Loucy (cell line): ENCODE results near the gene DCAF10.

Experiments
- EZH2phosphoT487 ChIP-seq: fragments of 200-600 bp; IDR thresholded peaks from 2 replicates; pipeline ENCODE4 v1.6.1; 2018; ENCODE audit warnings: antibody characterized with exemption, mild to moderate bottlenecking, moderate library complexity, borderline replicate concordance
- TF ChIP-seq, protein P1 (sequence below): fragments of 200-600 bp; sonication (generic); conservative IDR thresholded peaks from 2 replicates; pipeline ENCODE4 v1.5.1; 2014; ENCODE audit warnings: mild to moderate bottlenecking, antibody characterized with exemption, low read length

DNA sequence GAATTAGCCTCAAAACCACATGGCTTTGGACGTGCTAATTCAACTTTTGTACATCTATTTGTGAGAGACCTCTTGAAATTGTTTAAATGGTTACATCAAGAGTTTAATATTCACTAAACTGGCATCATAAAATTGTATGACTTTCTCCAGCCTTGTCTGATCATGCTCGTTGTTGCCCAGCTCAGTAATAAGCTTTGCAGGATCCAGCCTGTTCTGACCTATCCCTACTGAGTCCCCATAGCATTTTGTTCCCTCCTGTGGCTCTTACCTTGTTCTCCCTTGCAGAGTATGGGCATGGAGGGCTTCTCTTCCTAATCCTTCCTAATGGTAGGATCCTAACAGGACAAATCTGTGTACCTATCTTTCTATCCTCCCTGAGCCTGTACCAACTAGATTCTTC is 22.1 kb upstream of the DCAF10 start:
- TF ChIP-seq, protein P1, sequence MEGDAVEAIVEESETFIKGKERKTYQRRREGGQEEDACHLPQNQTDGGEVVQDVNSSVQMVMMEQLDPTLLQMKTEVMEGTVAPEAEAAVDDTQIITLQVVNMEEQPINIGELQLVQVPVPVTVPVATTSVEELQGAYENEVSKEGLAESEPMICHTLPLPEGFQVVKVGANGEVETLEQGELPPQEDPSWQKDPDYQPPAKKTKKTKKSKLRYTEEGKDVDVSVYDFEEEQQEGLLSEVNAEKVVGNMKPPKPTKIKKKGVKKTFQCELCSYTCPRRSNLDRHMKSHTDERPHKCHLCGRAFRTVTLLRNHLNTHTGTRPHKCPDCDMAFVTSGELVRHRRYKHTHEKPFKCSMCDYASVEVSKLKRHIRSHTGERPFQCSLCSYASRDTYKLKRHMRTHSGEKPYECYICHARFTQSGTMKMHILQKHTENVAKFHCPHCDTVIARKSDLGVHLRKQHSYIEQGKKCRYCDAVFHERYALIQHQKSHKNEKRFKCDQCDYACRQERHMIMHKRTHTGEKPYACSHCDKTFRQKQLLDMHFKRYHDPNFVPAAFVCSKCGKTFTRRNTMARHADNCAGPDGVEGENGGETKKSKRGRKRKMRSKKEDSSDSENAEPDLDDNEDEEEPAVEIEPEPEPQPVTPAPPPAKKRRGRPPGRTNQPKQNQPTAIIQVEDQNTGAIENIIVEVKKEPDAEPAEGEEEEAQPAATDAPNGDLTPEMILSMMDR: no peak
- no peak for TF ChIP-seq EZH2phosphoT487
